Measurements from ENCODE around the gene DOK6. TPM values are rescaled to one million over a fixed set of nuclear protein-coding genes. Genes with fewer than 3 reads are reported as not detected.

DOK6 gene
- polyA plus RNA-seq, 1 donor: 3.7 TPM

DNA sequence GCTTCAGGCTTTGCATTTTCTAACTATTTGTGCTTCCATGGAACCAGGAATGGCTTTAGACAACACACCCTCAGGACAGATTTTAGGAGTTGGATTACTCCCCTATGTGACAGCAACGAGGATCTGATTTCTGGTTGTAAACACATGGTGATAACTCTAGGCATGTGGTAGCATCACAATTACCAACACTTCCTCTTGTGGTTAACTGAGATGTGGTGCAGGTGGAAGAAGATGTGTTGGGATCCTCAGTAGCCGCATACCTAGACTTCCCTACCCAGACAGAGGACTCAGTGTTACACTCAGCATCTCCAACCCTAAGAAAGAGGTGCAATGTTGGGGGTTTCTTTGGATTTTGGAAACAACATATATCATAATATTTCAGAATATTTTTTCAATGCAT is 234.8 kb downstream of the DOK6 start:
- Histone ChIP-seq H3K4me3 (ENCODE audit: low read length) (no peak overlapping the region), H3K9me3 (ENCODE audit: control insufficient read depth, low read depth, low read length) (no peaks in the 10 kb centered on the region), H3K36me3 (ENCODE audit: control insufficient read depth, insufficient read depth, low read length) (no peaks in the 10 kb centered on the region), H3K27me3 (ENCODE audit: control insufficient read depth, insufficient read depth, low read length) (no peaks in the 10 kb centered on the region), H3K4me1 (ENCODE audit: control insufficient read depth, insufficient read depth, low read length) (no peaks in the 10 kb centered on the region), H3K27ac (ENCODE audit: low read length) (no peak overlapping the region)
- WGBS (ENCODE audit: insufficient coverage, low lambda C conversion rate): no CpG with 5 or more reads among the region's 2 CpGs
- no peak for DNase-seq

DNA sequence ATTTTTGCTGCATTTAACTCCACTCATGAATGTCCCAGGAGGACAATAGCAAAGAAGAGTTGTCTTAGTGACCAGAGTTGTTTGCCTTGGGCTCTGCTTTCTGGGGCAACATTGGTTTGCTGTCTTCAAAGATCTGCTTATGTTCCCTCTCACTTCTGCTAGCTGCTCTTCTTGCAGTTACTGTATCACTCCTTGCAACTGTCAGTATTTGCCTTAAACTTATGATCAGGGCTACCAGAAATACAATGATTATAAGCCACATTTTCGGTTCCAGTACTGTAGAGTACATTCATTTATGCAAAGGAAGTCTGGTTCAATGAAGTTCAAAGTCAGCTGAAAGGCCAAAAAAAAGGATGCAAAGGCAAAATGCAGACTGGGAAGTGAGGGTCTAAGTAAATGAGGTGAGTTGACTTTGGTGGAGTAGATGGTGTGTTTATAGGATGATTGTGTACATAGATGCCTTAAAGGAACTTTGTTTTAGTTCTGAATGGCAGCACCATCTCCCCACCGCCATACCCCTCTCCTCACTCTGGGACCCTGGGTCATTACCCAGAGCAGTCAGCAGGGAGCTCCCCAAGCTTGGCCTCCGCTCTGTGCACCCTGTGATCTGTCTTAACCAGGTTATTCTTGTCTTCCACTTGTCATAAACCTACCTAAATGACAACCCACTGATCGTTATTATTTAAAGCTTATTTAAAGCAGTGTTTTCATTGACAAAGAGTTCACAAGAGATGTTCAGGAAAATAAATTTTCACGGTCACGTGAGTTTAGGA is 236.0 kb downstream of the DOK6 start:
- H3K9me3 ChIP-seq (ENCODE audit: control insufficient read depth, low read depth, low read length): no peaks in the 10 kb centered on the region
- no peaks in the 10 kb centered on the region for H3K36me3 ChIP-seq (ENCODE audit: control insufficient read depth, insufficient read depth, low read length)
- no peak overlapping the region for H3K27ac ChIP-seq (ENCODE audit: low read length)
- no peaks in the 10 kb centered on the region for H3K4me1 ChIP-seq (ENCODE audit: control insufficient read depth, insufficient read depth, low read length)
- 85% methylated on average over 4 of the region's 6 CpGs for WGBS (ENCODE audit: insufficient coverage, low lambda C conversion rate)
- H3K27me3 ChIP-seq (ENCODE audit: control insufficient read depth, insufficient read depth, low read length): no peaks in the 10 kb centered on the region
- no peak overlapping the region for H3K4me3 ChIP-seq (ENCODE audit: low read length)
- no peak for DNase-seq

DNA sequence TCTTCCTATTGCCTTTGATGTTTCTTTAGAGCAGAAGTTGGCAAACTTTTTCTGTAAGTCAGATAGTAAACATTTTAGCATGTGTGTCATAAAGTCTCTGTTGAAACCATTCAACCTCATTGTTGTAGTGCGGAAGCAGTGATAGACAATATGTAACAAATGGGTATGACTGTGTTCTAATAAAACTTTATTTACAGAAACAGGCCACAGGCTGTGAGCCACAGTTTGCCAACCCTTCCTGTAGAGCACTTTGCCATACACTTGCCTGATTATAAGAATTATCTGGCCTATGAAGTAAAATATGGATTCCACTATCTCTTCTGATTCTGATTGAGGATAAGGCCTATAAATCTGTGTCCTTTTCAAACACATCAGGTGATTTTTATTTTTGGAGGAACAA is 237.4 kb downstream of the DOK6 start:
- Histone ChIP-seq H3K27ac (ENCODE audit: low read length) (no peak overlapping the region), H3K36me3 (ENCODE audit: control insufficient read depth, insufficient read depth, low read length) (no peaks in the 10 kb centered on the region), H3K9me3 (ENCODE audit: control insufficient read depth, low read depth, low read length) (no peaks in the 10 kb centered on the region), H3K27me3 (ENCODE audit: control insufficient read depth, insufficient read depth, low read length) (no peaks in the 10 kb centered on the region), H3K4me3 (ENCODE audit: low read length) (no peak overlapping the region), H3K4me1 (ENCODE audit: control insufficient read depth, insufficient read depth, low read length) (no peaks in the 10 kb centered on the region)
- WGBS (ENCODE audit: insufficient coverage, low lambda C conversion rate): no CpG with 5 or more reads among the region's 1 CpG
- no peak for DNase-seq

DNA sequence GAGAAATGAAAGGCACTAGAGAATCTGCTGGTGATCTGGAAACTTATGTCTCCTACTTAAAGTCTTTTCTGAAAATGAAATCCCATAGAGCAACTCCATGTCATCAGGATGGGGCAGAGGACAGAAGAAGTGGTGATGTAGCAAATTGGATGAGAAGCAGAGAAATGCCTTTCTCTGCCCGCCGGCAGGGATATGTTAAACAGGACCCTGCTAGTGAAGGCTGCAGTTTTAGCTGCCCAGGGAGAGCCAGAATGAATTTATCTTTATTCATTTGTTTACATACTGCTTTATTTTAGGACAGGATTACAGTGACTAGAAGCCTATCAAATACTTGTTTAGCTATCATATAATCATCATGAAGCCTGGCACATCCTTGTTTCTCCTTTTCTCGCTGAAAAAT is 247.0 kb downstream of the DOK6 start:
- H3K27ac ChIP-seq (ENCODE audit: low read length): no peak overlapping the region
- WGBS (ENCODE audit: insufficient coverage, low lambda C conversion rate): 100% methylated on average over 1 of the region's 3 CpGs
- no peak overlapping the region for H3K4me3 ChIP-seq (ENCODE audit: low read length)
- no peaks in the 10 kb centered on the region for H3K36me3 ChIP-seq (ENCODE audit: control insufficient read depth, insufficient read depth, low read length)
- no peak for DNase-seq
- no peaks in the 10 kb centered on the region for H3K4me1 ChIP-seq (ENCODE audit: control insufficient read depth, insufficient read depth, low read length)
- no peaks in the 10 kb centered on the region for H3K9me3 ChIP-seq (ENCODE audit: control insufficient read depth, low read depth, low read length)
- H3K27me3 ChIP-seq (ENCODE audit: control insufficient read depth, insufficient read depth, low read length): no peaks in the 10 kb centered on the region

DNA sequence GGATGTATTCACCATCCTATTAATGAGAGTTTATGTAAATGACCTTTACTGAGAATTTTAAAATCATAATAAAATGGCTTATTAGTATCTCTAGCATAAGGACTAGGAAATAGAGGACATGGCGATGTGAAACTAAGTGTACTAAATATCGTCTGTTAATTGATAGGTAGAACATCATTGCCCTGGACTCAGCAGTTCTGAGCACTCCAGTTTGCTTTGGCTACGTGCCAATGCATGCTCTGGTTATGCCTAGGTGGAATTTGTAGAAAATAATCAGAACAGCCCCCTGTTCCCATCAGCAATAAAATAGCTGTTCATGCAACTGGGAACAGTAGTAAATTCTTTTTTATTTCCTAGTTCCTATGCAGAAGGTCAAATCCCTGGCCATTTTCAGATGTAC is 247.8 kb downstream of the DOK6 start:
- Histone ChIP-seq H3K27ac (ENCODE audit: low read length) (no peak overlapping the region), H3K36me3 (ENCODE audit: control insufficient read depth, insufficient read depth, low read length) (no peaks in the 10 kb centered on the region), H3K4me3 (ENCODE audit: low read length) (no peak overlapping the region), H3K4me1 (ENCODE audit: control insufficient read depth, insufficient read depth, low read length) (no peaks in the 10 kb centered on the region), H3K9me3 (ENCODE audit: control insufficient read depth, low read depth, low read length) (no peaks in the 10 kb centered on the region), H3K27me3 (ENCODE audit: control insufficient read depth, insufficient read depth, low read length) (no peaks in the 10 kb centered on the region)
- no peak for DNase-seq
- 83% methylated on average over 1 of the region's 3 CpGs for WGBS (ENCODE audit: insufficient coverage, low lambda C conversion rate)

DNA sequence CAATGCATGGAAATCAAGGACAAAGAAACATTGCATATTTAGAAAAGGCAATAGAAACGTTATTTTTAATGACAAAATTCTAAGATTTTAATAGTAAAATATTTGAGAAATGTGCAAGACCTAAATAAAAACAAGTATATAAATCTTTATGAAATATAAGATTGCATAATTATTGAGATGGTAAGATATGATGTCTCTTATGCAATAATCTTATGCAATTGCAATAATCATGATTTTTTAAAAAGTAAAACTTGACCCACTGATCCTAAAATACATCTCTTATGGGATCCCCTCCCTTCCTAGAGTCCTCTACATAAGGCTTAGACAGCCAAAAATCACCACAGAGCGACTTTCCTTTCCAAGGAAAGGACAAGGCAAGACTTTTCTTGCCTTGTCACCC is 249.0 kb downstream of the DOK6 start:
- no peak for DNase-seq
- no peak overlapping the region for H3K4me3 ChIP-seq (ENCODE audit: low read length)
- H3K27ac ChIP-seq (ENCODE audit: low read length): no peak overlapping the region
- 78% methylated on average over 1 of the region's 2 CpGs for WGBS (ENCODE audit: insufficient coverage, low lambda C conversion rate)
- H3K27me3 ChIP-seq (ENCODE audit: control insufficient read depth, insufficient read depth, low read length): no peaks in the 10 kb centered on the region
- H3K9me3 ChIP-seq (ENCODE audit: control insufficient read depth, low read depth, low read length): no peaks in the 10 kb centered on the region
- no peaks in the 10 kb centered on the region for H3K36me3 ChIP-seq (ENCODE audit: control insufficient read depth, insufficient read depth, low read length)
- H3K4me1 ChIP-seq (ENCODE audit: control insufficient read depth, insufficient read depth, low read length): no peaks in the 10 kb centered on the region

DNA sequence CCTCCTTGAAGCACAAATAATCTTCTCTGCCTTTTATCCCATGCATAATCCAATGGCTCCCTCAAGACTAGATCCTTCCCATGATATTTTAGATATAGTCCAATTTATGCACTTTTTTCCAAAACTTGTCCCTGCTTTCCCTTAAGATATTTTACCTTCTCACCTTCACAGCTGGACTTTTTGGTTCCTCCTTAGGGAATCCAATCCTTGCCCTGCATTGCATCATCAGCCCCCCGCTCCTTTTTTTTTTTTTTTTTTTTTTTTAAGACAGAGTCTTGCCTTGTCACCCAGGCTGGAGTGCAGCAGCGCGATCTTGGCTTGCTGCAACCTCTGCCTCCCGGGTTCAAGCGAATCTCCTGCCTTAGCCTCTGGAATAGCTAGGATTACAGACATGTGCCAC is 250.6 kb downstream of the DOK6 start:
- Histone ChIP-seq H3K9me3 (ENCODE audit: control insufficient read depth, low read depth, low read length) (no peaks in the 10 kb centered on the region), H3K4me3 (ENCODE audit: low read length) (no peak overlapping the region), H3K4me1 (ENCODE audit: control insufficient read depth, insufficient read depth, low read length) (no peaks in the 10 kb centered on the region), H3K36me3 (ENCODE audit: control insufficient read depth, insufficient read depth, low read length) (no peaks in the 10 kb centered on the region), H3K27ac (ENCODE audit: low read length) (no peak overlapping the region), H3K27me3 (ENCODE audit: control insufficient read depth, insufficient read depth, low read length) (no peaks in the 10 kb centered on the region)
- no peak for DNase-seq
- no CpG with 5 or more reads among the region's 5 CpGs for WGBS (ENCODE audit: insufficient coverage, low lambda C conversion rate)

DNA sequence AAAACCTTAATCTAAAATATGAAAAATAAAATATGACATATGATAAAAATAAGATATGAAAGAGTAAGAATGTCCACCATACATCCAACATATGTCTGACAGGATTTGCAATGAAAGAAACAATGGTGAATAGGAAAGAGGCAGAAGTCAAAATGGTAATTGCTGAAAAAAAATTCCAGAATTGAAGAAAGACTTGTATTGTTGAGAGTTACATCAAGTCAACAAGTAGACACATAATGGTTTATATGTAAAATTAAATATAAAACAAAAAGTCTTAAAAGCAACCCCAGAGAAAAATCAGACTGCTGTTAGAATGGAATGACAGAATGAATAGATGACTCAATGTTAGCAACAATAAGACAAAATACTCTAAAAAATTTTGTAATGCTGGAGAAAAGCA is 255.1 kb downstream of the DOK6 start:
- DNase-seq: no peak

DNA sequence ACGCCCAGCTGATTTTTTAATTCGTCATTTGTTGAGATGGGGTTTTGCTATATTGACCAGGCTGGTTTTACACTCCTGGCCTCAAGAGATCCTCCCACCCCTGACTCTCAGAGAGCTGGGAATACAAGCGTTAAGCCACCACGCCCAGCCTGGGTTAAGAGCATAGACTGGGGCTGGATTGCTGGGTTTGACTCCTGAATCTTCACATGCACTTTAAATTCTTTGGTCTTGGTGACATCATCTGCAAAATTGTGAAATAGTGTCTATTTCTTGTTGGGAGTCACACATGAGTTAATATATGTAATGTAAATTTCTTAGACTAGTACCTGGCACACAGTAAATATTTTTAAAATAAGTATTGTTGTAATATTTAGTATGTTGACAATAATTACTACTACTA is 257.4 kb downstream of the DOK6 start:
- no peaks in the 10 kb centered on the region for H3K9me3 ChIP-seq (ENCODE audit: control insufficient read depth, low read depth, low read length)
- H3K27me3 ChIP-seq (ENCODE audit: control insufficient read depth, insufficient read depth, low read length): no peaks in the 10 kb centered on the region
- H3K4me3 ChIP-seq (ENCODE audit: low read length): no peak overlapping the region
- no peak for DNase-seq
- H3K4me1 ChIP-seq (ENCODE audit: control insufficient read depth, insufficient read depth, low read length): no peaks in the 10 kb centered on the region
- no peak overlapping the region for H3K27ac ChIP-seq (ENCODE audit: low read length)
- WGBS (ENCODE audit: insufficient coverage, low lambda C conversion rate): no CpG with 5 or more reads among the region's 4 CpGs
- H3K36me3 ChIP-seq (ENCODE audit: control insufficient read depth, insufficient read depth, low read length): no peaks in the 10 kb centered on the region

More for the DNA sequence above, 255.1 kb downstream of the DOK6 start:
- Histone ChIP-seq H3K27ac (ENCODE audit: low read length) (no peak overlapping the region), H3K9me3 (ENCODE audit: control insufficient read depth, low read depth, low read length) (no peaks in the 10 kb centered on the region), H3K4me1 (ENCODE audit: control insufficient read depth, insufficient read depth, low read length) (no peaks in the 10 kb centered on the region), H3K4me3 (ENCODE audit: low read length) (no peak overlapping the region), H3K36me3 (ENCODE audit: control insufficient read depth, insufficient read depth, low read length) (no peaks in the 10 kb centered on the region), H3K27me3 (ENCODE audit: control insufficient read depth, insufficient read depth, low read length) (no peaks in the 10 kb centered on the region)

DNA sequence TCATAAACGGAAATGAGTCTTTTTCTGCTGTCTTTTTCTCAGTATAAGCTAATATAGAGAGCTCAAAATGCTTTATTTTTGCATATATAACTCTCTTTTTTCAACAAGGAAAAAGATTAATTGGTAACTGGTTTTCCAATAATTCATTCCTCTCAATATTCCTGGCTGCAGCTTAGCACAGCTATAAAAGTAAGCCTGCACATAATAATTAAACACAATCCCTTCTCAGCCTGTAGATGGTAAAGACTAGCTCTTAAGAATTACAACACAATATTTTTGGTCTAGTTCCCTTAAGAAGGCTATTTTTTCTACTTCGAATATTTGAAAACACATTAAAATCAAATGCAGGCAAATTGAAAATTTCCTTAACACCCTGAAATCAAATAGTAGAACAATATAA is 258.0 kb downstream of the DOK6 start:
- WGBS (ENCODE audit: insufficient coverage, low lambda C conversion rate): 88% methylated on average over 1 of the region's 2 CpGs
- no peaks in the 10 kb centered on the region for H3K9me3 ChIP-seq (ENCODE audit: control insufficient read depth, low read depth, low read length)
- no peak for DNase-seq
- H3K27ac ChIP-seq (ENCODE audit: low read length): no peak overlapping the region
- no peaks in the 10 kb centered on the region for H3K36me3 ChIP-seq (ENCODE audit: control insufficient read depth, insufficient read depth, low read length)
- H3K4me1 ChIP-seq (ENCODE audit: control insufficient read depth, insufficient read depth, low read length): no peaks in the 10 kb centered on the region
- H3K4me3 ChIP-seq (ENCODE audit: low read length): no peak overlapping the region
- H3K27me3 ChIP-seq (ENCODE audit: control insufficient read depth, insufficient read depth, low read length): no peaks in the 10 kb centered on the region

DNA sequence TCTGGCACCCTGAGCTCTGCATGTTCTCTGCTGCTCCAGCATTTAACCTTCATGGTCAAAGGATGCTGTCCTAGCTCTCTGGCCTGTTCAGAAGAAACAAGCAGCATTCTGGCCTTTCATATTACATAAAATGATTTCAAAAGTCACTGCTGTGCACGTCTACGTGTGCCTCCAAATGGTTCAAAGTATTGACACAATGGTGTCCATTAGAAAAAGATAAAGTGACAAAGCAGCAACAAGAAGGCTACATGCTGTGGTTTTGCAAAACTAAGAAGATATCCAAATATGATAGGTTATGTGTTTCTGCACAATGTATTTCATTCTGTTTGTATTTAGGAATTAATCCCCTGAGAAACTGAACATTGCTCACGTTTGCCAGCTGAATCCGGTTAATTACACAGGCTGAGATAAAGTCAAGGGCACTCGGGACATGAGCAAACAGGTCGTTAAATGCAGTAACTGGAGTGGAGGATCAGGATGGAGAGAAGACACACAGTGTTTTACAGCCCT is 258.5 kb downstream of the DOK6 start:
- Histone ChIP-seq H3K27ac (ENCODE audit: low read length) (no peak overlapping the region), H3K9me3 (ENCODE audit: control insufficient read depth, low read depth, low read length) (no peaks in the 10 kb centered on the region), H3K4me1 (ENCODE audit: control insufficient read depth, insufficient read depth, low read length) (no peaks in the 10 kb centered on the region), H3K36me3 (ENCODE audit: control insufficient read depth, insufficient read depth, low read length) (no peaks in the 10 kb centered on the region), H3K4me3 (ENCODE audit: low read length) (no peak overlapping the region), H3K27me3 (ENCODE audit: control insufficient read depth, insufficient read depth, low read length) (no peaks in the 10 kb centered on the region)
- 27% methylated on average over 2 of the region's 6 CpGs for WGBS (ENCODE audit: insufficient coverage, low lambda C conversion rate)
- DNase-seq: no peak

All from large intestine (tissue), 3 donors.